Measurements from ENCODE around the gene RTRAF.
A peak's percentile ranks its signal among the peaks of the same experiment; 100 is the strongest.

Gene RTRAF

GRCh38 chr14:51989293-51990234 lies at the start of gene RTRAF:
RTRAF (plus strand) TSS chr14:51989546; CDS start chr14:51989640, 94 bp downstream.
- DNase-seq (ENCODE audit: low spot score): peak; percentile 97

DNA sequence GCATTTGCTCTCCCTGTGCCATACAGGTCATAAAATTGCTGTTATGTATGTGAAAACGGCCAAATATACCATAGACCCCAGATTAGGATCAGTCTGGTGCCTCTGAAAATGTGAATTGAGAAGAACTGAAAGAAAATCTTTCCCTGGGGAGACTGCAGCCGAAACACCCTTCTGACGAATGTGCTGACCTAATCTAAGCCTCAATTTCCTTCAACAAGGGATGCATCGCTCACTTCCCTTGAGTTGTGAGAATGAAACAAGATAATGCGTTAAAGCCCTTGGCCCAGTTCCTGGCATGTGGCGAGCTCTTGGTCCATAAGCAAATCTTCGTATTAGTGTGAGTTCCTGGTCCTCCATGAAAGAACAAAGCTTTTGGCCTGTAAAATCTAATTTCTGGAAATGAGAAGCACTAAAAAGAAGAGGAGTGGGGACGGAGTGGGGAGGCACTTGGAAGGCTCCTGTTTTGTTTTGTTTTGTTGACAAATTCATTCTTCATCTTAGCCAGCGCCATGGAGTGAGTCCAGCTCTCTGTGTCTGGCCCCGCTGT lies 49.5 kb upstream of the RTRAF start:
- DNase-seq (ENCODE audit: low spot score): no peak

- no peak for DNase-seq (ENCODE audit: low spot score)
Observed at GRCh38 chr14:51942971-51943370, 46.4 kb upstream of the RTRAF start.

DNA sequence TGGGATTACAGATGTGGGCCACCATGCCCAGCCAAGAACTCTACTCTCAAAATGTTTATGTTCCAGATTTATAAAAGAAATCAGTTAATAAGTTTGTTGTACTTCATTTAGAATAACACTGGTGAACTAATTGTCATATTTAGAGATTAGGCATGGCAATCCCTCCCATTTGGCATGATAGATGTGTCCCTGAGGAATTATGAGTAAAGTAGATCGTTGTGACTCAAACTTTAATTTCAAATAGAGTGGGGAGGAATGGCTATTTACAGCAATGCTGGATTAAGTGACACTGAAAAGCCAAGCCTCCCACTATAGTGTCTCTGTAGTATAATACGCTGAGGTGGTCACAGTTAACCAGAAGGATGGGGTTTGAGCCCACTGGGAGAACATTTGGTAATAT lies 39.3 kb upstream of the RTRAF start:
- DNase-seq (ENCODE audit: low spot score): peak; percentile 7

DNA sequence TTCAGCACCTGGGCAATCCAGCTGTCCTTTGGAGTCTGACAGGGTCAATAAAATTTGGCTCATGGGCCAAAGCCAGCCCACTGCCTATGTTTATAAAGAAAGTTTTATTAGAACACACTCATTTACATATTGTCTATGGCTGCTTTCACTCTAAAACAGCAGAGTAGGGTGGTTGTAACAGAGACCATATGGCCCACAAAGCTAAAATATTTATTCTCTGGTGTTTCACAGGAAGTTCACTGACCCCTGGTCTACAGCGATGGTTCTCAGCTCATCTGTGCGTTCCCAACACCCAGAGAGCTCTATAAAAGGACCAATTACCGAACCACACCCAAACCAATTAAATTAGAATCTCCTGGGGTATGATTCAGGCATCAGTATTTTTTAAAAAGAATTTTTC lies 37.7 kb upstream of the RTRAF start:
- no peak for DNase-seq (ENCODE audit: low spot score)

- no peak for DNase-seq (ENCODE audit: low spot score)
Observed at GRCh38 chr14:51954031-51954430, 35.3 kb upstream of the RTRAF start.

DNA sequence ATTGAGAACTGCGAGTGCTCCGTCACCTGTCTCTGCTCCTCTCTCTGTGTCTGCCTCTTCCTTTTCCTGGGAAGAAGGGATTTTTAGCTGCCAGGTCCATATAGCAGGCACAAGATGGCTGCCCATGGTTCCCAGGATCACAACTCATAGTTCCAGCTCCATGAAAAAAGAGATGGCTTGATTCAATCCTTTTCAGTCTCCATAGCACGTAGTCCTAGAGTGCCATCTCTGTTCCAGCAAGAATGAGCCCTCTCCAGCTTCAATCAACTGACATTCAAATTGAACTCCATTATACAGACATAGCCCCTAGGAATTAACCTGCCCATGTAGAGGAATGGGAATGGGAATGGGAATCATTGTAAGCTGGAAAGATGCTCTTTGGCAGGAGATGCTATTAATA lies 34.7 kb upstream of the RTRAF start:
- DNase-seq (ENCODE audit: low spot score): no peak

DNA sequence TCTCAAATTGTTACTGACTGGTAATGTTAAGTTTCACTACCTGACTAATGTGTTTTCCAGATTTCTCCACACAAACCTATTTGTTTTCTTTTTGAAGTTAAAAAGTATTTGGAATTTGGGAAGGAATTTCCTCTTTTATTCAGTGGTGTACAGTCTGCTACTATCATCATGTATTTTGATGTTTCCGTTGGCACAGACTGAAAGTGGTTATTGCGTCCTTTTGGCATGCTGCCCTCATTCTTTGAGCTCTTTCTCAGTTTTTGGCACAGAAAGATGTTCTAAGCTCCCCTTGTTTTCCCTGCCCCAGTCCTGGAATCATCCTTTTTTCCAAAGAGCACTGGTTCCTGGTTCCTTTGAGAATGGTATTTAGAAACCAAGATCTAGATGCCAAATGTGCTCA lies 31.4 kb upstream of the RTRAF start:
- no peak for DNase-seq (ENCODE audit: low spot score)

DNA sequence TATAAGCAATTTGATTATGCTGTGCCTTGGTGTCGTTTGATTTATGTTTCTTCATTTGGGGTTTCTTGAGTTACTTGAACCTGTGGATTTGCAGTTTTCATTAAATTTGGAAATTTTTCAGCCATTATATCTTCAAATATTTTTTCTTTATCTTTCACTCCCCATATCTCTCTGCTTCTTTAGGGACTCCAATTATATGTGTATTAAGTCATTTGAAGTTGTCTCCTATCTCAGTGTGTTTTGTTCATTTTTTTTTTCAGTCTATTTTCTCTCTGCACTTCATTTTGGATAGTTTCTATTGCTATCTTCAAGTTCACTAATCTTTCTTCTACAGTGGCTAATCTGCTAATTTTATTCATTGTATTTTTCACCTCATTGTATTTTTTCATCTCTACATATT lies 29.4 kb upstream of the RTRAF start:
- no peak for DNase-seq (ENCODE audit: low spot score)

DNA sequence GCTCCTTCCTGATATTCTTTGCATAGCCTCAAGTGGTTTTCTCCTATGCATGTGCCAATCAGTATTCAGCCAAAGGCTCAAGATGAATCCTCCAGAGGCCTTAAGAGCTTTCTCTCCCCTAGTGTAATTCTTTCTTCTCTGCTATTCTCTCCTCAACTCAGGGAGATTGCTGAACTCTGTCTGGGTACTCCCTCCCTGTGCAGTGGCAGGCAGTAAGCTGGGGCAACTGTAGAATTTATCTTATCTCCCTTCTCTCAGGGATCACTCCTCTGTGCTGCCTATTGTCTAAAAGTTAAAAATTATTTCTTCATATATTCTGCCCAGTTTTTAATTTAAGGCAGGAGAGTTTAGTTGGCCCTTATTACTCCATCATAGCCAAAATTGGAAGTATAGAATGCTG lies 28.5 kb upstream of the RTRAF start:
- no peak for DNase-seq (ENCODE audit: low spot score)

- peak; percentile 22 for DNase-seq (ENCODE audit: low spot score)
Observed at GRCh38 chr14:51962711-51963110, 26.6 kb upstream of the RTRAF start.

DNA sequence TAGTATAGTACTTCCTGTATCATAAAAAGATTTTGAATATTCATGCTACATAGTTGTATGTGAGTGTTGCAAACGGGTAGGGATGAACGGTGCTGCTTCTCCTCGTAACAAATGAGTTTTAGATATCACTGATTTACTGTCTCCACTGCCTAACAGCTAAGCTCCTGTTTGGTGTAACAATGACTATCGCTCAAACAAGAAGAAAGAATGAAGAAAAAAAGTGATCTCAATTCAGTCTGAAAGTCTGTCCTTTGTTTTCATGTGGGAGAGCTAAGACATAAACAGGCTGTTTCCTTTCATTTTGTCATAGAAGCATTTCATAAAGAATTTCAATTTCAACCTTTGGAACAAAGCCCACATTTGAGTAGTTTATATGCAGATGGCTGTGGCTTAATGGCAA lies 26.1 kb upstream of the RTRAF start:
- DNase-seq (ENCODE audit: low spot score): no peak

DNA sequence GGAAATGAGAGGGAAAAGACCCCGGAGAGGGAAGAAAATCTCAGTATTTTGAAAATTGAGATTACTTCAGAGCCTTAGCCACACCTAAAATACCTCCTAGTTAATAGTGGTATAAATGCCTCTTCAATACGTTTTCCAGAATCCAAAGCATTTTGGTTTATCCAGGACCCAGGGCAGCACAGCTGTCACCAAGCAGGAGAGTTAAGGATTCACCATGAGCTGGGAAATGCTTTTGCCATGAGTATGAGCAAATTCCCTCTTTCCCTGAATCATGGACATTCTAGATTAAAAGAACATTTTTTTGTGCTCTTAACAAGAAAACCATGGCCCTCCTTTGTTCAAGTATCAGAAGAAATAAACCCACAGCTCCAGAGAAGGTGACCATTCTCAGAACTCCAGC lies 21.8 kb upstream of the RTRAF start:
- peak; percentile 18 for DNase-seq (ENCODE audit: low spot score)

DNA sequence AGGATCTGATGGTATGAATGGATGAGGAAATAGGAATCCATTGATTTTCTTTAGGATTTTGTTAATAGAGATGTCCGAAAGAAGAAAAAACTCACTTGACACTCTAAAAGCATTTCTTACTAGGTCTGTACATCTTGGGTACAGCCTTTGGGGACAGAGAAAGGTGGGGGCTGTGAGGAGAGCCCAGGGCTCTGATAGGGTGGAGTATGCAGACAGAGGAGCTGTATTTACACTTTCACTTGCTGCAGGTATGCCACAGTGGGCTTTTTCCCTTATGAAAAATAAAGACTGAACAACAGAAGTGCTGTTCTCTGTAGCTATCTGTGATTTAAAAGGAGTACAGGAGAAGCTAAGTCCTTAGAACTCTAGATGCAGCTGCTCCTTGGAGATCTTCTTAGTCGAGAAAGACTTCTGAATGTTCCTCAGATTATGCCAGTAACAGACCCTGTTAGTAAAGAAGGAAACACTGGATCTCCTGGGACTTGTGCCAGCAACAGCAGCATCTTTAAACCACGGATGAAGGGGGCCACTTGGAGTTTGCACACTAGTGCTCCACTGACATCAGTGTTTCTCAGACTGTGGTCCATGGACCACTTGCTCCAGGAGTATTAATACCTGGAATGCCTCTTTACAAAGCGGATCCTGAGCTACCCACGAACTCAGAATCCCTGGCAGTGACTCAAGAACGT lies 19.4 kb upstream of the RTRAF start:
- DNase-seq (ENCODE audit: low spot score): no peak

GRCh38 chr14:51972566-51972965 lies 16.8 kb upstream of the RTRAF start:
- DNase-seq (ENCODE audit: low spot score): no peak

DNA sequence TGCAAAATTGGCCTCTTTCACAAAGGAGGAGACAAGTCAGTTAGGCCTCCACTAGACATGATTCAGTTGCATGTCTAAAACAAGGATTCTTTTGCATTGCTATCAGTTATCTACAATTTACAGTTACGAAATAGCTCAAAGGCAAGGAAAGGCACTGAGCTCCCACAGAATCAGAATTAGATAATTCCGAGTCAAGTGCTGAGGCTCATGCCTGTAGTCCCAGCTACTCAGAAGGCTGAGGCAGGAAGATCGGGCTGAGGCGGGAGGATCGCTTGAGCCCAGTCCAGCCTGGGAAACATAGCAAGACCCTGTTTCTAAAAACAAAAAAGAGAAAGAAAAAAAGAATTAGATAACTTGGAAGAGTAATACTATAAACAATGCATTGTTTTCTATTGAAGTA lies 12.3 kb upstream of the RTRAF start:
- no peak for DNase-seq (ENCODE audit: low spot score)

DNA sequence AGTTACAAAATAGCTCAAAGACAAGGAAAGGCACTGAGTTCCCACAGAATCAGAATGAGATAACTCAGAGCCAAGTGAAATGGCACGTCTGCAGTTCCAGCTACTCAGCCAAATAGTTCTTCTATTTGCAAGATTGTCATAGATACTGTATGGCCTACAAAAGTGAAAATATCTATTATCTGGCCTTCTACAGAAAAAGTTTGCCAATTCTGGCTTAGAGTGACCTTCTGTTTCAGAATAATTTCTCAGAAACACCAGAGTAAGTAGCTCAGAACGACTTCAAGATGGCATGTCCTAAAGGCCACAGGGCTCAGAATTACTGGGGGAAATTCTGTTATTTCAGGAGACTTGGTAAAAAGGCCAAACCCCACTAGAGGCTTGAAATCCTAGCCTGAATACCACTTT lies 10.7 kb upstream of the RTRAF start:
- no peak for DNase-seq (ENCODE audit: low spot score)

- DNase-seq (ENCODE audit: low spot score): peak; percentile 77
Observed at GRCh38 chr14:51979088-51979709, 10.1 kb upstream of the RTRAF start.

GRCh38 chr14:51981218-51981854 lies 8.0 kb upstream of the RTRAF start:
- no peak for DNase-seq (ENCODE audit: low spot score)

GRCh38 chr14:51988221-51988620 lies 1.1 kb upstream of the RTRAF start:
- DNase-seq (ENCODE audit: low spot score): no peak

DNA sequence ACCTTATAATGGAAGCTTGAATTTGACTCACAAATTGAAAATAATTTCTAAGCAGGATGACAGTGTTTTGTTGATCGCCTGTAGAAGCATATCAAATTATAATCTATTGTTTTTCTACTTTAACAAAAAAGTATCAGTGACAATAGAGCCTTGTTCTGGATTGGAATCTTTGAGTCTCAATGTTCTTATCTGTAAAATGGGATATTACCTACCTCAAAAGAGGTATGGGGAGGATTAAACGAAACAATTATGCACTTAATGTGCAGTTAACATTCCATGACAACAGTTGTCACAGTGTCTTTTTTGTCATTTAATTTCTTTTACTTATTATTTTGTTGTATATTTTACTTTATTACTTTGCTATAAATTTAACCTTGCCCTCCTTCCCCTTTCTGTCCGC lies 1.1 kb downstream of the RTRAF start:
- DNase-seq (ENCODE audit: low spot score): no peak

GRCh38 chr14:51993285-51993920 lies 4.1 kb downstream of the RTRAF start:
- DNase-seq (ENCODE audit: low spot score): no peak
